Hepatocyte (in vitro differentiated cells): ENCODE data around the gene HSD17B8.

Experiments used
- CTCF ChIP-seq: fragments of 200-600 bp; sonication (generic); IDR thresholded peaks from 2 replicates; pipeline ENCODE4 v1.5.1; 2016; ENCODE audit warnings: antibody characterized with exemption, mild to moderate bottlenecking; ENCODE audit not compliant: poor library complexity
- EZH2phosphoT487 ChIP-seq: fragments of 200-600 bp; sonication (generic); IDR thresholded peaks from one replicate; pipeline ENCODE4 v1.6.1; 2018; ENCODE audit warnings: antibody characterized with exemption, mild to moderate bottlenecking, low read depth, moderate library complexity; ENCODE audit not compliant: unreplicated experiment, severe bottlenecking

DNA sequence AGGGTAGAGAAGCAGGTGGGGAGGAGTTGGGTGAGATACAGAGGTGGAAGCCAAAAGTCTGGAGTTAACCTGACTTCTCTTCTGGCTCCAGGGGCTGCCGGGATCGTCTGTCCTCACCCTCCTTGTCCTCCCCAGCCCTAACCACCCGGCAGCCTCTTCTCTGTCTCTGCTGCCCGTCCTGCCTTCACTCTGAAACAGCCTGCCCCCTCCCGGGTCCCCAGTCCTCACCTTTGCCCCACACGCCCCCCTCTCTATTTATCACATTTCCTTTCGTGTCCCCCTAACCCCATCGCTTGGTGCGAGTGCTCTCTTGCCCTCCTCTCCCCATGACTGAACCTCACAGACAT lies 9.5 kb downstream of the HSD17B8 start:
- TF ChIP-seq CTCF (no peak), EZH2phosphoT487 (no peak)
